HUES48 (cell line): ENCODE data around the gene SARDH.
A peak's percentile ranks its signal among the peaks of the same experiment; 100 is the strongest.
"Not testable (repeated sequence)": the region's sequence is repeated elsewhere in the genome, so short reads cannot be mapped to it uniquely, and the experiment has no call there.

ENCODE experiments used
- H3K27ac ChIP-seq: one replicate; pipeline ENCODE4 v1.7.0; 2013; ENCODE audit warnings: low read depth, low read length, inconsistent platforms
- H3K27me3 ChIP-seq: 2 replicates; pipeline ENCODE4 v1.6.1; 2013; ENCODE audit warnings: mild to moderate bottlenecking, low read length; ENCODE audit not compliant: control insufficient read depth, insufficient read depth
- H3K36me3 ChIP-seq: 2 replicates; pipeline ENCODE4 v1.6.1; 2013; ENCODE audit warnings: low read length; ENCODE audit not compliant: control insufficient read depth, insufficient read depth
- H3K4me1 ChIP-seq: 2 replicates; pipeline ENCODE4 v1.6.1; 2013; ENCODE audit warnings: mild to moderate bottlenecking, low read length; ENCODE audit not compliant: control insufficient read depth, insufficient read depth
- H3K4me3 ChIP-seq: 2 replicates; pipeline ENCODE4 v1.5.1; 2013; ENCODE audit warnings: mild to moderate bottlenecking, low read depth, low read length
- H3K9ac ChIP-seq: 2 replicates; pipeline ENCODE4 v1.6.1; 2013; ENCODE audit warnings: mild to moderate bottlenecking, low read depth, low read length, moderate library complexity
- H3K9me3 ChIP-seq: 2 replicates; pipeline ENCODE4 v1.6.1; 2013; ENCODE audit warnings: low read length; ENCODE audit not compliant: control insufficient read depth, insufficient read depth

SARDH gene

DNA sequence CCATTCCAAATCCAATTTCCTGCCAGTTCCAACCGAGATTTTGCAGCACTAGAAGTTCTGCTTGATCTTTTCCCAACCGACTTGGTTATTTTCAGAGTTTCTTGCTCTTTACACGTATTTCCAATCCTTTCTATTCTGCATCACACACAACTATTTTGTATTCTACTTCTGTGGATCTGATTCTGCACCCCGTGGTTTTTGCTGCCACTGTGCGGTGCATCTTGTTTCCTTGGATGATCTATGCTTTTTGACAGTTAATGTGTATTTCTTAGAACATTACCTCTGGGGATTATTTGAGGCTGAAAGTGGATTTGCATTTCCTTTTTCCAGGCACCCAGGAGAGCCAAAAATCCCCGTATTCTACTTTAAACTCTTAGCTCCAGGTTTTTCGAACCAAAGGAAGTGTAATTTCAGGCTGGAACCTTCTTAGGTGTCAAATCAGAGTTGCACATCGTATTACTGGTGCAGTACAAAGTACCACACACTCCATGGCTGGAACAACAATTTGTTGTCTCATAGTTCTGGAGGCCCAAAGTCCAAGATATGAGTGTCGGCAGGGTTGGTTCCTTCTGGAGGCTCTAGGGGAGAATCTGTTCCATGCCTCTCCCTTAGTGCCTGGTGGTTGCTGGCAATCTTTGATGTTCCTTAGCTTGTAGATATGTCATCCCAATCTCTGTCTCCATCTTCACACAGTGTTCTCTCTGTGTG is 14.7 kb upstream of the SARDH start:
- H3K9me3 ChIP-seq = no peaks in the 10 kb centered on the region
- no peaks in the 10 kb centered on the region for H3K36me3 ChIP-seq
- no peaks in the 10 kb centered on the region for H3K4me1 ChIP-seq
- H3K27ac ChIP-seq = no peak overlapping the region
- H3K4me3 ChIP-seq = no peak overlapping the region
- H3K9ac ChIP-seq = no peak overlapping the region
- no peaks in the 10 kb centered on the region for H3K27me3 ChIP-seq

DNA sequence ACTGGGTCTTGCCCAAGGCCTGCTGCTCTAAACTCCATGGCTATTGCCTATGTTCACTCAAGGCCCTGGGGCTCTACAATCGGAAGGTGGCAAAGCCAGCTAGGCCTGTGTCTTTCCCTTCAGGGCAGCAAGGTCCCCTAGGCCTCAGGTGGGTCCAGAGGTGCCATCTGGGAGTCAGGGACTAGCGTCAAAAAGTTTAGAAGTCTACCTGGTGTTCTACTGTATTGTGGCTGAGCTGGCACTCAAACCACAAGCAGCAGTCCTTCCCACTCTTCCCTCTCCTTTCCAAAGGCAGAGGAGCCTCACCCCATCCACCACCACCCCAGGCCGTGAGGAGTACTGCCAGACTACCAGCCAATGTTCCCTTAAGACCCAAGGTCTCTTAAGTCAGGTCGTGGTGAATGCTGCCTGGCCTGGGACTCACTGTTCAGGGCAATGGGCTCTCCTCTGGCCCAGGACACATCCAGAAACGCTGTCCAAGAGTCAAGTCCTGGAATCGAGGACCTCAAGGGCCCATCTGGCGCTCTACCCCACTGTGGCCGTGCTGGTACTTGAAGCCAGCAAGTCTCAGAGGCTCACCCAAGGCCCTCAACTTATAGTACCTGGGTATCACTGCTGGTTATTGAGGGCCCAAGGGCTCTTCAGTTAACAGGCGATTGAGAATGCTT is 13.0 kb upstream of the SARDH start:
- Histone ChIP-seq H3K9ac (no peak overlapping the region), H3K4me3 (no peak overlapping the region), H3K36me3 (no peaks in the 10 kb centered on the region), H3K27ac (no peak overlapping the region), H3K4me1 (no peaks in the 10 kb centered on the region), H3K9me3 (no peaks in the 10 kb centered on the region), H3K27me3 (no peaks in the 10 kb centered on the region)

DNA sequence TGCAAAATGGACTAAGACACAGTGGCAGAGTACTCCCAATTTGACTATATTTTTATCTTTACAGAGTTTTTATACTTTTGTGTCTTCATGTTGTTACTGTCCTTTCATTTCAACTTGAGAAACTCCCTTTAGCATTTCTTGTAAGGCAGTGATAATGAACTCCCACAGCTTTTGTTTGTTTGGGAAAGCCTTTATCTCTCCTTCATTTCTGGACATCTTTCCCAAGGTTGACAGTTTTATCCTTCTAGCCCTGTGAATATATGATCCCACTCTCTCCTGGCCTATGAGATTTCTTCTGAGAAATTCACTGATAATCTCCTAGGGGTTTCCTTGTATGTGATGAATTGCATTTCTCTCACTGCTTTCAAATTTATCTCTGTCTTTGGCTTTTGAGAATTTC is 9.2 kb upstream of the SARDH start:
- H3K36me3 ChIP-seq = no peaks in the 10 kb centered on the region
- H3K9me3 ChIP-seq = no peaks in the 10 kb centered on the region
- H3K4me3 ChIP-seq = no peak overlapping the region
- no peak overlapping the region for H3K27ac ChIP-seq
- no peaks in the 10 kb centered on the region for H3K27me3 ChIP-seq
- no peaks in the 10 kb centered on the region for H3K4me1 ChIP-seq
- H3K9ac ChIP-seq = no peak overlapping the region

DNA sequence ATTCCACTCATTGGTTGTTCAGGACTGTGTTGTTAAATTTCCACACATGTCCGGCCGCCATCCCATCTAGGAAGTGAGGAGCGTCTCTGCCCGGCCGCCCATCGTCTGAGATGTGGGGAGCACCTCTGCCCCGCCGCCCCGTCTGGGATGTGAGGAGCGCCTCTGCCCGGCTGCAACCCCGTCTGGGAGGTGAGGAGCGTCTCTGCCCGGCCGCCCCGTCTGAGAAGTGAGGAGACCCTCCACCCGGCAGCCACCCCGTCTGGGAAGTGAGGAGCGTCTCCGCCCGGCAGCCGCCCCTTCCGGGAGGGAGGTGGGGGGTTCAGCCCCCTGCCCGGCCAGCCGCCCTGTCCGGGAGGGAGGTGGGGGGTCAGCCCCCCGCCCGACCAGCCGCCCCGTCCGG is 6.4 kb upstream of the SARDH start:
- not testable (repeated sequence) for H3K27me3 ChIP-seq, H3K9ac ChIP-seq, H3K4me3 ChIP-seq, H3K9me3 ChIP-seq, H3K4me1 ChIP-seq, H3K27ac ChIP-seq, H3K36me3 ChIP-seq

GRCh38 chr9:133742849-133743444 is 4.8 kb upstream of the SARDH start:
- Histone ChIP-seq H3K4me1 (peaks cover 6% of the 10 kb centered on the region; the same call in 1 of the 2 replicates), H3K36me3 (no peaks in the 10 kb centered on the region), H3K27me3 (no peaks in the 10 kb centered on the region), H3K4me3 (no peak overlapping the region), H3K27ac (no peak overlapping the region), H3K9ac (no peak overlapping the region), H3K9me3 (no peaks in the 10 kb centered on the region)

DNA sequence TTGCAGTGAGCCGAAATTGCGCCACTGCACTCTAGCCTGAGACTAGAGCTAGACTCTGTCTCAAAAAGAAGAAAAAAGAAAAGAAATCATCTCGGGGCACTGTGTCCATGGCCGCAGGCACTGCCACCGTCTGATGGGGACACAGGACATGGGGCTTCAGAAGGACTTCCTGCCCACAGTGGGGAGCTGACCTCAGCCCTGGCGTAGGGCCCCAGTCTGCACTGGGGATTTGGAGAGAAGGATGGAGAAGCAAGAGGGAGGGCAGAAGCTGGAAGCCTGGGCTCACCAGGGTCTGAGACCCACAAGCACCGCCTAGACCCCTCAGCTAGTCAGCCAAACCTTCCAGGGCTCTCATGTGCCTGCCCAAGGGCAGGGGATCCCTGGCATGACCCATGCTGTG is 4.1 kb upstream of the SARDH start:
- no peak overlapping the region for H3K4me3 ChIP-seq
- no peaks in the 10 kb centered on the region for H3K9me3 ChIP-seq
- H3K9ac ChIP-seq = no peak overlapping the region
- H3K4me1 ChIP-seq = peaks cover 6% of the 10 kb centered on the region; the same call in 1 of the 2 replicates
- no peak overlapping the region for H3K27ac ChIP-seq
- H3K27me3 ChIP-seq = no peaks in the 10 kb centered on the region
- H3K36me3 ChIP-seq = no peaks in the 10 kb centered on the region

DNA sequence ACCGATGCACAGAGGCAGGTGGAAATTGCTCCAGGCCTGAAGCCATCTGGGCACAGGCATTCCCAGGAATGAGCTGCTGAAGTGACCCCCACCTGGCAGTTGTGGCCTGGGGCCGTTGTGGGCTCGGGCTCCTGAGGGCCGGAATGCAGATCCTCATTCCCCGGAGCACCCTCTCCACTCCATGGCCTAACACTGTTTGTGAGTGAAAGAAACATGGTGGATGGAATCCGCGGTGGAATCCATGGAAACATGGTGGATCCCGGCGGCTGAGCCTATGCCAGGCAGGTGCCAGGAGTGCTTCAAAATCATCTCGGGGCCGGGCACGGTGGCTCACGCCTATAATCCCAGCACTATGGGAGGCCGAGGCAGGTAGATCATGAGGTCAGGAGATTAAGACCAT is 3.6 kb upstream of the SARDH start:
- no peak overlapping the region for H3K9ac ChIP-seq
- H3K36me3 ChIP-seq = no peaks in the 10 kb centered on the region
- no peaks in the 10 kb centered on the region for H3K27me3 ChIP-seq
- no peak overlapping the region for H3K27ac ChIP-seq
- no peaks in the 10 kb centered on the region for H3K9me3 ChIP-seq
- H3K4me3 ChIP-seq = no peak overlapping the region
- peaks cover 6% of the 10 kb centered on the region; the same call in 1 of the 2 replicates for H3K4me1 ChIP-seq

DNA sequence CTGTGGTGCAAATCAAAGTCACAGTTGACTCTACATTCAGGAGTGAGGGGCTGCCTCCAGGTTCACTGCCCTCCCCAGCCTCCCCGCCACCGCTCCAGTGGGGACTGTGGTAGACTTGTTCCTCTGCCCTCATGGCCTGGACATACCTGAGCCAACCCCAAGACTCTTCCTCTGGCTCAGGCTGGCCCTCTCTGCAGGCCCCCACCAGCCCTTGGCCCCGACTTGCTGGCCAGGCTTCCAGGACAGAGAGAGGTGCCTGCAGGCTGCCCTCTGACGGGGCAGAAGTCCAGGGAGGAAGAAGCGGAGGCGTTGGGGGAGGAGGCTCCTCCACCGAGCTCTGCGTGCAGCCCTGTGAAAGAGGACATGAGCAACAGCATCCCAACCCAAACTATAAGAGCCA is 2.8 kb upstream of the SARDH start:
- no peak overlapping the region for H3K9ac ChIP-seq
- no peak overlapping the region for H3K27ac ChIP-seq
- H3K36me3 ChIP-seq = no peaks in the 10 kb centered on the region
- no peaks in the 10 kb centered on the region for H3K27me3 ChIP-seq
- peaks cover 6% of the 10 kb centered on the region; the same call in 1 of the 2 replicates for H3K4me1 ChIP-seq
- H3K4me3 ChIP-seq = no peak overlapping the region
- H3K9me3 ChIP-seq = no peaks in the 10 kb centered on the region

DNA sequence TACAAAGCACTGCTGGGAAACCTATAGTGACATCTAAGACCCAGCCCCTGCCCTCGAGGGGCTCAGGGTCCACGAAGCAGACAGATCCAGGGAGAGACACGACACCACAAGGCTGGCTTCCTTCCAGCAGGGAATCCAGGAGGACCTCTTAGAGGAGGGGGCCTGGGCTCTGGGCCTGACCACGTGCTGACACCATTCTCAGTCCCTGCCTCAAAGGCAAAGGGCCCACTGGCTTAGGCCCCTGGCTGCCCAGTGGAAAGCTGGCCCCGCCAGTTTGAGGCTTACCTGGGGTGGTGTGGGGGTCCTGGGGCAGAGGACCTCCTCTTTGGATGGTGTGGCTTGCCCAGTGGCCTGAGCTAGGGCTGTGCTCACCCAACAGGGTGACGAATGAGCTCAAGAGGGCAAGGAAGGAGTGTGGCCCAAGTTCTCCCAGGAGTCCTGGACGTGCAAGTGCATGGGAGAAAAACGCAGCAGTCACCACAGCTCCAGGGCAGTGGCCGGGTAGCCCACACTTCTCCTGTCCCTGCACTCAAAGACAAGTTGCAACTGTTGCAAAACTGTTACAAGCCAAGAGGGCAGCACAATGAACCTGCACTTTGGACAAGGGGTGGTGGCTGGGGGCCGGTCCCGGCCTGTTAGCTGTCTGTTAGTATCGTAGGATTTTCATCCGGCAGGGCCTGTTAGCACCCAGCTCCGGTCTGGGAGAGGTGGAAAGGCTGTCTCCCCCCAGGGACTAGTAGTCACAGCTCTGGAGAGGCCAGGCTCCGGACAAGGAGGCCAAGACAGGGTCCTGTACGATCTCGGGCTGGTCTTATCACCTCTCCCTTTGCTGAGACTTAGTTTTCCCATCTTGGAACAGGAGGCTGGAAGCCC is 1.5 kb upstream of the SARDH start:
- Histone ChIP-seq H3K27ac (no peak overlapping the region), H3K9ac (no peak overlapping the region)

GRCh38 chr9:133738640-133739225 is 581 bp upstream of the SARDH start:
- no peaks in the 10 kb centered on the region for H3K27me3 ChIP-seq
- H3K27ac ChIP-seq = no peak overlapping the region
- peaks cover 17% of the 10 kb centered on the region for H3K4me1 ChIP-seq
- H3K9ac ChIP-seq = no peak overlapping the region
- 0 out of 2 replicates have a peak overlapping the region, but pooled peaks have one; percentile 31 for H3K4me3 ChIP-seq
- H3K36me3 ChIP-seq = no peaks in the 10 kb centered on the region
- no peaks in the 10 kb centered on the region for H3K9me3 ChIP-seq

More for the DNA sequence above, 1.5 kb upstream of the SARDH start:
- Histone ChIP-seq H3K4me1 (peaks cover 16% of the 10 kb centered on the region), H3K27me3 (no peaks in the 10 kb centered on the region), H3K36me3 (no peaks in the 10 kb centered on the region), H3K4me3 (no peak overlapping the region), H3K9me3 (no peaks in the 10 kb centered on the region)
